GM18867 (cell line): ENCODE measurements around the gene FKBP2.

ENCODE experiments used
- ATAC-seq: cut with Tn5 transposase; IDR thresholded peaks from one replicate; pipeline ENCODE4 v1.9.1; 2021; ENCODE audit warnings: mild to moderate bottlenecking, moderate library complexity; ENCODE audit not compliant: unreplicated experiment

The FKBP2 gene

DNA sequence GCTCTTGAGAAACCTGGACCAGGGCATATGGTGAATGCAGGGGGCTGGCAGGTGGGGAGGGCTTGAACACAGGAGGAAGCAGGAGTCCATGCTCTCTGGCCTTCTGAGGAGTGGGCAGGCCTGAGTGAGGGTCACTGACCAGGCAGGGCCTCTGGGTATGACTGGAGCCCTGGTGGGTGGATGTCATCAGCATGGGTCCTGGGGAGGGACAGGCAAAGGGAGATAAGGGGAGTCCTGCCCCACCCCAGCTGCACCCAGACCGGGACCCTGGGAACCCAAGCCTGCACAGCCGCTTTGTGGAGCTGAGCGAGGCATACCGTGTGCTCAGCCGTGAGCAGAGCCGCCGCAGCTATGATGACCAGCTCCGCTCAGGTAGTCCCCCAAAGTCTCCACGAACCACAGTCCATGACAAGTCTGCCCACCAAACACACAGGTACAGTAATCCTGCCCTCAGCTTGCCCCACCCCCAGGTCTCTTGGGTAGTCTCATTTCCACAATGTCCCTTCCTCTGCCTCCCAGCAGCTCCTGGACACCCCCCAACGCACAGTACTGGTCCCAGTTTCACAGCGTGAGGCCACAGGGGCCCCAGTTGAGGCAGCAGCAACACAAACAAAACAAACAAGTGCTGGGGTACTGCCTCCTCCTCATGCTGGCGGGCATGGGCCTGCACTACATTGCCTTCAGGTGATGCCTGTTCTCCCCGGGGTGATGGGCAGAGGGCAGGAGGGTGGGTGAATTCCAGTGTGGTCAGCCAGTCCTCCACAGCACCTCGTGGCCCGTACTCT, 8.5 kb upstream of the FKBP2 start:
- no peak for ATAC-seq

- ATAC-seq: no peak
Measured at GRCh38 chr11:64232967-64233315, 8.0 kb upstream of the FKBP2 start.

GRCh38 chr11:64233913-64234586, 6.8 kb upstream of the FKBP2 start, which contains the start of gene VEGFB:
TSS of gene VEGFB (plus strand) at chr11:64234584. CDS start at chr11:64234834, 250 bp downstream.
- ATAC-seq: peak; percentile 34

GRCh38 chr11:64234647-64235379, 6.1 kb upstream of the FKBP2 start:
- peak; percentile 26 for ATAC-seq

- ATAC-seq: no peak
Measured at GRCh38 chr11:64235437-64236161, 5.3 kb upstream of the FKBP2 start.

- ATAC-seq: no peak
Measured at GRCh38 chr11:64237484-64237951, 3.4 kb upstream of the FKBP2 start.

- no peak for ATAC-seq
Measured at GRCh38 chr11:64238076-64238475, 2.8 kb upstream of the FKBP2 start.

GRCh38 chr11:64238999-64239398, 1.9 kb upstream of the FKBP2 start:
- ATAC-seq: no peak

DNA sequence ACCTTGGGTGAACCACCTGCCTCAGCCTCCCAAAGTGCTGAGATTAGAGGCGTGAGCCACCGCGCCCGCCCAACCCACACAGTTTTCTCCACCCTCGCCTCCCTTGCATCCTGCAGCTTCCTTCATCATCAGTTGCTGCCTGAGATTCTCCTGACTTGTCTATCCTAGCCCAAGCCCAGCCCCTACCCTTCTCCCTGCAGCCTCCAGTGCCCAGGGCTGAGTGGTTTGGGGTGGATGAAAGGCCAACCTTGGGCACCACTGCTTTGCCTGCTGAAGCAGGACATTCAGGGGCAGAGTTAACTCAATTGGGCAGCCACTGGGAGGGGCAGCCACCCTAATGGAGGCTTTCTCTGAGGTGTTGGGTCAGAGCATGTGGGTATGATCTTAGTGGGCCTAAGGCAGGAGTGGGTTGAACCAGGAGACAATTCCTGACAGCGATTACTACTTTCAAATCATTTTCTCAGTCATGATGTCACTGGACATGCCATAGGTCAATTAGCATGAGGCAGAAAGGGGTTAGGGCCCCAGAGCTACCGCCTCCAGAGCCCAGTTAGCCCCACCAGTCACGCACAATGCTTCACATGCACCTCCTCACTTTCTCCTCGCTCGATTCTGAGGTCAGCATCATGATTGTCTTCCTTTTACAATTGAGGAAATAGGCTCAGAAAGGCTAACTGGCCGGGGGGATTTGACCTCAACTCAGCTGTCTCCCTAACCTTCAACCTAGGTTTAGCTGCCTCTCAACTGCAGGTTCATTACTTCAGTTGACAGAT, 1.0 kb upstream of the FKBP2 start:
- no peak for ATAC-seq

- peak; percentile 67 for ATAC-seq
Measured at GRCh38 chr11:64241241-64241490, 271 bp downstream of the FKBP2 start.

DNA sequence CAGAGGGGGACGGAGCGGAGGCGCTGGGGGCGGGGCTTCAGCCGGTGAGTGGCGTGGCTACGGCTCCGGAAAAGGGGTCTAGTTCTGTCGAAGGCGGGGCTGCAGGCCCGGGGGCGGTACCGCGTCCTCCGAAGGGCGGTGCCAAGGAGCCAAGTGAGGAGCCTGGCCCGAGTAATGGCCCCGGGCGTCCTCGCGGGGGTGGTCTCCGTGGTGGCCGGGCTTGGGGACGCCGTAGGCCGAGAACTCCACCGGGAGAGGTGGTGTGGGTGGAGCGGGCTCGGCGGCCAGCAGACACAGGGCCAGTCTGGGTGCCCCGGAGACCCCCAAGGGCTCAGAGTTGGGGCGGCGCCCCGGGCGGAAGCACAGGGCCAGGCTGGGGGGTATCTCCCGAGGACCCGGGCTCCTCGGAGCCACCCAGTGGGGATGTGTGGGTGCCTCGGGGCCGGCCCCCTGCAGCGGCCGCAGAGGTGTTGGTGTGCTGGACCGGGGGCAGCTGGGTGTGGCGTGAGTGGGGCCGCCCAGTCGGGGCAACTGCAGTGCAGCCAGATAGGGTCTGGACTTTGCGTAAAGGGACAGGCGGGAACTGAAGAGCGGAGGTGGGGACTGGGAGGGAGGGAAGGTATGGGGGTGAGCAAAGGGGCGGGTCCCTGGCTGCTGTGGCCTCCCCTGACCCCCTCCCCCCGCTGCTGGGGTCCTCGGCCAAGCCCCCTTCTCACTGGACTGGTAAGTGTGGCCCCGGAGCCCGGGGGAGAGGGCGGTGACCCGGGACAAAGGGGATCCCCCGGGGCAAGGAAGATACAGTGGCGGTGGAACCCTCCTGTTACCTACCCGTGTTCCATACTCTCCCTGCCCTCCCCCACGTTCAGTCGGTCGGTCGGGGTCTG, 838 bp downstream of the FKBP2 start:
- peak; percentile 61 for ATAC-seq

- no peak for ATAC-seq
Measured at GRCh38 chr11:64243236-64243854, 2.5 kb downstream of the FKBP2 start.

DNA sequence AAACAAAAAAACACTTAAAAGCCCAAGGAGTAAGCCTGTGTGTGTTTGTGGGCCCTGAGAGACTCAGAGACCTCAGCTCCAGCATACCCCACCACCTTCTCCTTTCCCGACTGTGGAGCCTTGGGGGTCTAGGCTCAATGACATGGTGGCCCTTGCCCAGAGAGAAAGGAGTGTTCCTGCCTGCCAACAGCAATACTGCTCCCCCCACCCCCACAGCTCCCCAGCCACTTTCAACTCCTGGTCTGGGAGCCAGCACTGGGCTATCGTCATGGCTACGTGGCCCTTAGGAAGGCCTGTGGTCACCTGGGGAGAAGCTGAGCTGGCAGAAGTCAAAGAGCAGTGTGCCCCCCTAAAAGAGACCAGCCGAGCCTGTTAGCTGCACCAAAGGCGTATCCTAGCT, 3.2 kb downstream of the FKBP2 start:
- no peak for ATAC-seq

DNA sequence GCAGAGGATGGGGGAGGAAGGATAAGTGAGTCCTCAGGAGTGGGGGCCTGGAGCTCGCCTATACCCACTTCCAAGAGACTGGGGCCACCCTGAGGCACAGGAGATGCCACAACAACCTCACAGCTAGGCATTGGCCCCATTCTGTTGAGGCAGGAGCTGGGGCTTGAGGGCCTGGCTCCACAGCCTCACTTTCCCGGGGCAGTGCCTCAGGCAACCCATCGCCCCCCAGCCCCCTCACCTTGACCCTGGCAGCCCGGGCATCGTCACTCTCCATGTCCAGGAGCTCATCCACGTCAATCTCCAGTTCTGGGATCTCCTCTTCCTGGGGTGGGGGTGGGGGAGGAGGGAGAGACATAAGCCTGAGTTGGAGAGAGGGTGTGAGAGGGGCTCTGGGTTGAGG, 4.1 kb downstream of the FKBP2 start:
- ATAC-seq: no peak

DNA sequence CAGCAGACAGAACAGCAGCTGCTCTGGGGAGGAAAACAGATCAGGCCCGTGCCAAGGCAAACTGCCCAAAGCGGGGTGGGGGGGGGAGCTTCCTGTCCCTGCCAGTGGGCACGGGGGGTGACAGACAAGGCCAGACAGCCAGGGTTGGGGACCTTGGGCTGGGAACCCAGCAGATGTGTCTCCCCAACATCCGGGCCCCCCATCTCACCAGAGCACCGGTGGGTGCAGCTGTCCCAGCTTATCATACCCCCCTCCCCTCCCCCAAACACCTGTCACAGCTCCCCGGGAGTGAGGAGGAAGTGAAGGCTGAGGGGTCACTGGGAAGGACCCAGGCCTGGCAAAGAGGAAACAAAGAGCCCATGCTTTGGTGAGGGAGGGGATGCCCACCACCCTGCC, 4.5 kb downstream of the FKBP2 start:
- ATAC-seq: no peak

- no peak for ATAC-seq
Measured at GRCh38 chr11:64245797-64246620, 5.1 kb downstream of the FKBP2 start.

DNA sequence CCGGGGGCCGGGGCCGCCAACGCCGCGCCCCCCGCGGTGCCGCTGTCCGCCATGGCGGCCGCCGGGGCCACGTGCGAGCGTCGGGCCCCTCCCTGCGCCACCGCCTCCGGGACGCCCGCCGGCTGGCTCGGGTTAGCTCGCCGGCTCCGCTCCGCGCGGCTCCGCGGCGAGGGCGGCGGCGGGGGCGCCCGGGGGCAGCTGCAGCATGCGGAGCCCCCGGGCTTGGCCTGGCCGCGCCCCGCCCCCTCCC, 5.7 kb downstream of the FKBP2 start:
- ATAC-seq: peak; percentile 11

DNA sequence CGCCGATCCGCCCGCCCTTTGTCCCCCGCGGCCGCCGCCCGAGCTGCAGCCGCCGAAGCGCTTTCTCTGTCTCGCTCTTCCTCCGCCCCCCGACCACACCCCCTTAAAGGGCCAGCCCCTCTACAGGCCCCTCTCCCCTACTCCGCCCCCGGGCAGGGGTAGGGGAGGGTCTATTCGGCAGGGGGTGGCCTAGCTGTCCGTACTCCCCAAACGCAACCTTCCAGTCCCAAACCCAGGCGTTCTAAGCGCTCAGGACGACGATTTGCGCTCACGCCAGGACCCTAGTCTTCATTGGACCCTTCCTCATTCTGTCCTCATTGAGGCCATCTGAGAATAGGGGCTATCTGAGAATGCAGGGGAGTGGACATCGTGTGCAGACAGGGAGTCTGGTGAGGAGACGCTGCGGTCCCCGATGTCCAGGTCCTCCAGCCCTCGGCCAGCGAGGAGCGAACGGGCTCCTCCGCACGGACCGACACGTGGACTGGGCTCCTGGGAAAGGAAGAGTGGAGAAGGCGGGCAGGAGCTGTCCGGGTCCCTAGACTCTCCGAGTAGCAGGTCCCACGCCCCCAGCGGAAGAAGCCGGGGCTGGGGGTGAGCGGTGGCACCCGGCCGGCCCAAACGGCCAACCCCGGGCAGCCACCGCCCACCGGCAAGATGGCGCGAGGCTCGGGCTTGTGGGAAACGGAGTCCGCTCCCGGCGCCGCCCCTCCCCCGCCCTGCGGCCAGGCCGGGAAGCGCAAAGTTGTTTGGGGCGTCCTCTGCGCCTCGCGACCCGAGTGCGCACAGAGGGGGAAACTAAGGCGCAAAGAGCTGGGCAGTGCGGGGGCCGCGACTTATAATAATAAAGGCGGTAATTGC, 6.2 kb downstream of the FKBP2 start, which contains the start of gene PPP1R14B:
Gene PPP1R14B (minus strand): TSS at position 73 of the 858 bp plus-strand sequence. CDS start 270 bp downstream, outside the sequence.
- peak; percentile 38 for ATAC-seq
